Measurements from ENCODE around the gene PCED1B. TPM values are rescaled to one million over a fixed set of nuclear protein-coding genes. Genes with fewer than 3 reads are reported as not detected.
A peak's percentile ranks its signal among the peaks of the same experiment; 100 is the strongest.
"Not testable (repeated sequence)": the region's sequence is repeated elsewhere in the genome, so short reads cannot be mapped to it uniquely, and the experiment has no call there.

The PCED1B gene
- total RNA-seq, 1 donor from 2014 or later, result 55.5 TPM

DNA sequence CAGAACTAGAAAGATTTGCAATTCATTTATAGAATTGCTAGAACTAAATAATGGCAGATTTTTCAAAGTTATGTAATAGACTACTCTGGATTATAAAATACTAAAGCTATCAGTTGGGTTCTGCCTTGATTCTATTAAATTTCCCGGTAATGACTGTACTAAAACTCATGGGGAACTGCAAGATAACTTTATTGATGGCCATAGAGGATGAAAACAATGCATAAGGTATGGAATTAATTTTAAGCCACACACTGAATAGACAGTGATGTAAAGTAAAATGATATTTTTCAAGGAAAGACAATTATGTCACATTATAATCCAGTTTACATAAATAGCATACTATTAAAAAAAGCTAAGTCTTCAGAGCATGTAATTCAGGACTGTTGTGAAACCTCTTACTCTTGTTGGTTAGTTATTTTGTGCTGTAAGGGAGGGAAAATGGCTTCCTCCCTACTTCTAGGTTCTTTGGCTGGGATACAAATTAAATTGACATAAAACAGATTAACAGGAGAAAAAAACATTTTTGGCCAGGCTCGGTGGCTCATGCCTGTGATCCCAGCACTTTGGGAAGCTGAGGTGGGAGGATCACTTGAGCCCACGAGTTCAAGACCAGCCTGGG, 134.7 kb downstream of the PCED1B start:
- no peaks in the 10 kb centered on the region for H3K27me3 Mint-ChIP-seq (ENCODE audit: insufficient read depth)
- intact Hi-C loops (cut with micrococcal nuclease), result loop anchor here (2.0 kb wide), 1 partner anchor 995 kb away; no protein-coding TSS in a partner anchor
- H3K27ac Mint-ChIP-seq, result peak overlapping the region; percentile 97
- no peaks in the 10 kb centered on the region for H3K9me3 Mint-ChIP-seq
- no peak for DNase-seq (ENCODE audit: low spot score)
- H3K4me3 Mint-ChIP-seq, result peak overlapping the region; percentile 93
- peaks cover 68% of the 10 kb centered on the region for H3K4me1 Mint-ChIP-seq (ENCODE audit: low read depth)
- peaks cover 42% of the 10 kb centered on the region for H3K36me3 Mint-ChIP-seq (ENCODE audit: low read depth)

- peak overlapping the region; percentile 96 for H3K27ac Mint-ChIP-seq
- H3K9me3 Mint-ChIP-seq, result no peaks in the 10 kb centered on the region
- H3K27me3 Mint-ChIP-seq (ENCODE audit: insufficient read depth), result no peaks in the 10 kb centered on the region
- peak overlapping the region; percentile 93 for H3K4me3 Mint-ChIP-seq
- intact Hi-C loops (cut with micrococcal nuclease), result loop anchor here (1.0 to 5.0 kb wide), 9 partner anchors 142 to 1487 kb away; partner anchors contain the start of genes ARID2, SCAF11 and SLC38A1
- peaks cover 40% of the 10 kb centered on the region for H3K36me3 Mint-ChIP-seq (ENCODE audit: low read depth)
- no peak for DNase-seq (ENCODE audit: low spot score)
- H3K4me1 Mint-ChIP-seq (ENCODE audit: low read depth), result peaks cover 68% of the 10 kb centered on the region
Measured at GRCh38 chr12:47214771-47215170, 135.3 kb downstream of the PCED1B start.

GRCh38 chr12:47216150-47216677, 136.8 kb downstream of the PCED1B start:
- Mint-ChIP-seq H3K27me3 (ENCODE audit: insufficient read depth) (no peaks in the 10 kb centered on the region), H3K4me1 (ENCODE audit: low read depth) (peaks cover 63% of the 10 kb centered on the region), H3K9me3 (no peaks in the 10 kb centered on the region), H3K36me3 (ENCODE audit: low read depth) (peaks cover 41% of the 10 kb centered on the region), H3K27ac (peak overlapping the region; percentile 96), H3K4me3 (peak overlapping the region; percentile 93)
- intact Hi-C loops (cut with micrococcal nuclease), result loop anchor here (1.0 to 5.0 kb wide), 11 partner anchors 13 to 1489 kb away; partner anchors contain the start of genes AMIGO2, ARID2, PCED1B and SCAF11
- peak; percentile 72 for DNase-seq (ENCODE audit: low spot score)

DNA sequence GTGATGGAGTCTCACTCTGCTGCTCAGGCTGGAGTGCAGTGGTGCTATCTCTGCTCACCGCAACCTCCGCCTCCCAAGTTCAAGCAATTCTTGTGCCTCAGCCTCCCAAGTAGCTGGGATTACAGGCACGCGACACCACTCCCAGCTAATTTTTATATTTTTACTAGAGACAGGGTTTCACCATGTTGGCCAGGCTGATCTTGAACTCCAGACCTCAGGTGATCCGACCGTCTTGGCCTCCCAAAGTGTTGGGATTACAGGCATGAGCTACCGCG, 138.1 kb downstream of the PCED1B start:
- H3K4me1 Mint-ChIP-seq (ENCODE audit: low read depth), result peaks cover 62% of the 10 kb centered on the region
- H3K4me3 Mint-ChIP-seq, result peak overlapping the region; percentile 93
- H3K36me3 Mint-ChIP-seq (ENCODE audit: low read depth), result peaks cover 40% of the 10 kb centered on the region
- H3K27ac Mint-ChIP-seq, result peak overlapping the region; percentile 96
- intact Hi-C loops (cut with micrococcal nuclease), result loop anchor here (5.0 kb wide), 6 partner anchors 595 to 1490 kb away; partner anchors contain the start of genes ARID2, SCAF11 and SLC38A1
- not testable (repeated sequence) for DNase-seq (ENCODE audit: low spot score); H3K9me3 Mint-ChIP-seq; H3K27me3 Mint-ChIP-seq (ENCODE audit: insufficient read depth)

DNA sequence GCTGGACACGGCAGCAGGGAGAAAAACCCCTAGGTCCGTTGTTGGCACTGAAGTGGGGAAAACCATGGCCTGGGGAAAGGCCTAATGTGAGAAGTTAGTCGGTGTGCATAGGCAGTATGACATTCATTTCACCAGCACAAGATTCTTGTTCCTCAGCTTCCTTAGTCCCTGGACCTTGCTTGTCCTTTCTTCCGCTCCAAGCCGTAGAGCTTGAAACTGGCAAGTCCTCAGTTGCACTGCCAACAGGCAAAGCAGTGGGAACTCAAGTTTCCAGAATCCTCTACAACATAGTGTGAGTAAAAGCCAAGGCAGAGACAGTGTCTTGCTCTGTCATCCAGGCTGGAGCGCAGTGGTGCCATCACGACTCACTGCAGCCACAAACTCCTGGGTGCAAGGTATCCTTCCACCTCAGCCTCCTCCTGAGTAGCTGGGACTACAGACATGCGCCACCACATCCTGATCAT, 138.8 kb downstream of the PCED1B start:
- peaks cover 62% of the 10 kb centered on the region for H3K4me1 Mint-ChIP-seq (ENCODE audit: low read depth)

DNA sequence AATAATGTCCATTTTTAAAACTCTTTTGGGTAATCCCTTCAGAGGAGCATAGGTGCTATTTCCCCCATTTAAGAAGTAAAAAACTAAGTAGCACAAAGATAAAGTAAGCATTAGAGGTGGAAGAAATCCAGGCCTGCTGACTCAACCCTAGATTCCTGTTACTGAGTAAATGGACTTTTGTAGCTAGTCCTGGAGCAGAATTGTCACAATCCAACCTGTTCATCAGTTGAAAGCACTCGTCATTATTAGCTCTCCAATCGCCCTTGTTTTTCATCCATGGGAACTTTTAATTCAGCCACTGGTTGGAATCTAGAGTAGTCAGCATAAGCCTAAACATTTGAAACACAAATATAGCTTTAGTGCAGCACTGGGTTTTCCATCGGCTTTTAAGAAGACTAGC, 139.8 kb downstream of the PCED1B start:
- intact Hi-C loops (cut with micrococcal nuclease), result loop anchor here (2.0 to 5.0 kb wide), 7 partner anchors 186 to 1492 kb away; partner anchors contain the start of genes ARID2, SCAF11 and SLC38A1
- peak overlapping the region; percentile 96 for H3K27ac Mint-ChIP-seq
- no peaks in the 10 kb centered on the region for H3K9me3 Mint-ChIP-seq
- peaks cover 42% of the 10 kb centered on the region for H3K36me3 Mint-ChIP-seq (ENCODE audit: low read depth)
- H3K4me1 Mint-ChIP-seq (ENCODE audit: low read depth), result peaks cover 60% of the 10 kb centered on the region
- peak overlapping the region; percentile 78 for H3K4me3 Mint-ChIP-seq
- DNase-seq (ENCODE audit: low spot score), result no peak
- no peaks in the 10 kb centered on the region for H3K27me3 Mint-ChIP-seq (ENCODE audit: insufficient read depth)

More for the DNA sequence above, 138.8 kb downstream of the PCED1B start:
- Mint-ChIP-seq H3K4me3 (peak overlapping the region; percentile 93), H3K27ac (peak overlapping the region; percentile 96), H3K36me3 (ENCODE audit: low read depth) (peaks cover 42% of the 10 kb centered on the region), H3K27me3 (ENCODE audit: insufficient read depth) (no peaks in the 10 kb centered on the region), H3K9me3 (no peaks in the 10 kb centered on the region)
- intact Hi-C loops (cut with micrococcal nuclease), result loop anchor here (1.0 to 5.0 kb wide), 8 partner anchors 89 to 1491 kb away; partner anchors contain the start of genes ARID2, SCAF11 and SLC38A1
- peak; percentile 37 for DNase-seq (ENCODE audit: low spot score)

- intact Hi-C loops (cut with micrococcal nuclease), result no loop called here
- H3K27me3 Mint-ChIP-seq (ENCODE audit: insufficient read depth), result no peaks in the 10 kb centered on the region
- H3K4me3 Mint-ChIP-seq, result peak overlapping the region; percentile 53
- no peaks in the 10 kb centered on the region for H3K9me3 Mint-ChIP-seq
- peak overlapping the region; percentile 24 for H3K27ac Mint-ChIP-seq
- peaks cover 50% of the 10 kb centered on the region for H3K36me3 Mint-ChIP-seq (ENCODE audit: low read depth)
- peaks cover 64% of the 10 kb centered on the region for H3K4me1 Mint-ChIP-seq (ENCODE audit: low read depth)
- DNase-seq (ENCODE audit: low spot score), result no peak
Measured at GRCh38 chr12:47221256-47222023, 142.0 kb downstream of the PCED1B start.

GRCh38 chr12:47222520-47223030, 143.2 kb downstream of the PCED1B start:
- Mint-ChIP-seq H3K36me3 (ENCODE audit: low read depth) (peaks cover 53% of the 10 kb centered on the region), H3K4me3 (peak overlapping the region; percentile 84), H3K4me1 (ENCODE audit: low read depth) (peaks cover 63% of the 10 kb centered on the region), H3K27ac (peak overlapping the region; percentile 98), H3K9me3 (no peaks in the 10 kb centered on the region), H3K27me3 (ENCODE audit: insufficient read depth) (no peaks in the 10 kb centered on the region)
- no peak for DNase-seq (ENCODE audit: low spot score)
- intact Hi-C loops (cut with micrococcal nuclease), result no loop called here

GRCh38 chr12:47223031-47223847, 143.8 kb downstream of the PCED1B start:
- Mint-ChIP-seq H3K4me1 (ENCODE audit: low read depth) (peaks cover 67% of the 10 kb centered on the region), H3K36me3 (ENCODE audit: low read depth) (peaks cover 56% of the 10 kb centered on the region), H3K9me3 (no peaks in the 10 kb centered on the region), H3K27me3 (ENCODE audit: insufficient read depth) (no peaks in the 10 kb centered on the region), H3K27ac (peak overlapping the region; percentile 98), H3K4me3 (peak overlapping the region; percentile 84)
- no peak for DNase-seq (ENCODE audit: low spot score)
- intact Hi-C loops (cut with micrococcal nuclease), result no loop called here

- peaks cover 70% of the 10 kb centered on the region for H3K4me1 Mint-ChIP-seq (ENCODE audit: low read depth)
- intact Hi-C loops (cut with micrococcal nuclease), result no loop called here
- DNase-seq (ENCODE audit: low spot score), result no peak
- no peaks in the 10 kb centered on the region for H3K27me3 Mint-ChIP-seq (ENCODE audit: insufficient read depth)
- H3K27ac Mint-ChIP-seq, result peak overlapping the region; percentile 98
- H3K36me3 Mint-ChIP-seq (ENCODE audit: low read depth), result peaks cover 58% of the 10 kb centered on the region
- no peaks in the 10 kb centered on the region for H3K9me3 Mint-ChIP-seq
- peak overlapping the region; percentile 84 for H3K4me3 Mint-ChIP-seq
Measured at GRCh38 chr12:47223848-47224213, 144.4 kb downstream of the PCED1B start.

DNA sequence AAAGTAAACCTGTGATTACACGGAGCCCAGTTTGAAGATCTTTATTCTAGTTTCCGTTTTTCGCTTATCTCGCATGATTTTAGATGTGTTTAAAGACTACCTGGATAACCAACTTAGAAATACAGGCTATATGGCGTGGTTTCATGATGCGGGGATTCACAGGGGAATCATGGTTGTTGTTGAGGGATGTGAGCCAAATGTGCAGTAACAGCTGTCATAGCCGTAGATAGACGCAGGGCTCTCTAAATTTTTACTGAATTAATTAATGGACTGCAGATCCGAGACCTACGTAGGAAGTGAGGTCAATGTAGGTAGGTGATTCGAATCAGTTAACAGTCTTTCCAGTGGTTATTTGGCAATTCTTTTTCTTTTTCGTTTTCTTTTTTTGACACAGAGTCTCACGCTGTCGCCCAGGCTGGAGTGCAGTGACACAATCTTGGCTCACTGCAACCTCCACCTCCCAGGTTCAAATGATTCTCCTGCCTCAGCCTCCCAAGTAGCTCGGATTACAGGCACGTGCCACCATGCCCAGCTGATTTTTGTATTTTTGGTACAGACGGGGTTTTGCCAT, 145.2 kb downstream of the PCED1B start:
- Mint-ChIP-seq H3K4me3 (no peak overlapping the region), H3K4me1 (ENCODE audit: low read depth) (peaks cover 62% of the 10 kb centered on the region), H3K27ac (peak overlapping the region; percentile 24), H3K36me3 (ENCODE audit: low read depth) (peaks cover 58% of the 10 kb centered on the region), H3K9me3 (no peaks in the 10 kb centered on the region), H3K27me3 (ENCODE audit: insufficient read depth) (no peaks in the 10 kb centered on the region)
- no peak for DNase-seq (ENCODE audit: low spot score)
- intact Hi-C loops (cut with micrococcal nuclease), result no loop called here

DNA sequence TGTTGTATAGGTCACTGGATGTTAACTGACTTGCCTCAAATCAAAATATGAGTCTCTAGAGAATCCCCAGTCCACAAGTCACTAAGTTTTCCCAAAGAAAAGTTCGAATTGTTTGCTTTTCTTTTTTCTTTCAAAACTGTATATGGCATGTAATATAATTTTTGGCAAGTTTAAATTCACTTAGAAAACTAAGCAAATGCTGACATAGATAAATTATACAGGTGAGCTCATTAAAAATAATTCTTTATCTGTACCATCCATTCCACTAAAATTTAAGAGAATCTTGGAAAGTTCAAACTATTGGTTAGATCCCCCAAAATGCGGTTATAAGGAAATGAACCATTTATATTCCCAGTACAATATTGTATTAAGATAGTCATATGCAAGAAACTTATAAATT, 145.9 kb downstream of the PCED1B start:
- peaks cover 58% of the 10 kb centered on the region for H3K4me1 Mint-ChIP-seq (ENCODE audit: low read depth)
- H3K4me3 Mint-ChIP-seq, result no peak overlapping the region
- no peak for DNase-seq (ENCODE audit: low spot score)
- H3K27ac Mint-ChIP-seq, result peak overlapping the region; percentile 24
- H3K27me3 Mint-ChIP-seq (ENCODE audit: insufficient read depth), result no peaks in the 10 kb centered on the region
- intact Hi-C loops (cut with micrococcal nuclease), result no loop called here
- no peaks in the 10 kb centered on the region for H3K9me3 Mint-ChIP-seq
- H3K36me3 Mint-ChIP-seq (ENCODE audit: low read depth), result peaks cover 61% of the 10 kb centered on the region
